Activated CD4-positive, alpha-beta T cell treated with anti-CD3 and anti-CD28 coated beads, Interleukin-2, amount 50 U/mL, for 4 hours (primary cell): Measurements from ENCODE around the gene CDKL1.
"Not testable (repeated sequence)": the region's sequence is repeated elsewhere in the genome, so short reads cannot be mapped to it uniquely, and the experiment has no call there.

Experiments used
- DNase-seq, 2 experiments: peaks; one replicate each; pipeline ENCODE4 v3.0.0-alpha.2; 2020

Gene CDKL1

GRCh38 chr14:50356283-50356682 is 40.4 kb downstream of the CDKL1 start:
- not testable (repeated sequence) for DNase-seq

DNA sequence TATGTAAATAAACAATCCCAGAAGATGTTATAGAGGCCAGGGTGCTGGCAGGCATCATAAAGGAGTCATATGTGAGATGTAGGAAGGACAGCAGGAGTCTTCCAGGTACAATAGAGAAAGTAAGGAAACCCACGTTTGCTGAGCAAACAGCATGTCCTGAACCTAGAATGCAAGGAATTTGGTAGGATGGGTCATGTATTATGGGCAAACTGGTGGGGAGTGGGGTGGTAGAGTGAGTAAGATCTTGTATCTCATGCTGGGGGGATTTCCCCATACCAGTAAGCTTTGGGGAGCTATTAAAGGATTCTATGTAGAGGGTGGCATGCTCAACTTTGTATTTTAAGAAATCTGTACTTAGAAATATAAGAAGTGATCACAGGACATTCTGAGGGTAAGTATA is 41.0 kb downstream of the CDKL1 start:
- DNase-seq = no peak

DNA sequence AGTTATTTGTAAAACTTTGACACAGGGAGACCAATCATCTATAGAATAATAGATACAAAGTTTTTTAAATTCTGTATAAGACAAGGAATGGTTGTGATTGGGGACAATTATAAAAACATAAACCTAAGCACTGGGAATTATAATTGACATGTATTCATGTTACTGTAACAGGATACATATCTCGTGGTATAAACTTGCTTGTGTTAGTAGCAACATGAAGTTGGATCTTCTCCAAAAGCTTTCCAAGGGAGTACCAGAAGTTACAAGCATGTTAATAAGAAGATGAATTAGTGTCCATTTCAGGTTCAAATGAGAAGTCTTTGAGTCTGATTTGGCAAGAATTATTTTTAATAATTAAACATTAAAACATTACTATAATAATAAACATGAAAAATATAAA is 42.2 kb downstream of the CDKL1 start:
- no peak for DNase-seq

DNA sequence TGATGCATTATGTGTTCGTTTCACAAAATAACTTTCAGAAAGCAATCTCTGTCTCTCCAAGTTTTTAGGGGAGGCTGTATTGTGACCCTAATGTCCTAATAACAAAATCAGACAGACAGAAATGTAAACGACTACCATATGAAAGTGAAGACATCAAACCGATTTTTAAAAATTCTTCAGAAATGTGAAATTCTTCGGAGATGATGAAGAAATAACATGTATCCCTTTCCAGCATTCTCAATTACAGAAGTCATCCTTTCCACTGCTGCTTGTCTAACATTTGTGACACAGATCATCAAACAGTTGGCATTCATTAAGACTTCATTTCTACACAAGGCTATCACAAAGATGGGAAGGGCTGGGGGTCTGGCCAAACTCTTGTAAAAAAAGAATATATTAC is 43.6 kb downstream of the CDKL1 start:
- no peak for DNase-seq

- no peak for DNase-seq
These were observed 44.1 kb downstream of the CDKL1 start for GRCh38 chr14:50352584-50352983.

- no peak for DNase-seq
These were observed 45.7 kb downstream of the CDKL1 start for GRCh38 chr14:50350975-50351374.

- no peak for DNase-seq
These were observed 47.7 kb downstream of the CDKL1 start for GRCh38 chr14:50348933-50349332.

DNA sequence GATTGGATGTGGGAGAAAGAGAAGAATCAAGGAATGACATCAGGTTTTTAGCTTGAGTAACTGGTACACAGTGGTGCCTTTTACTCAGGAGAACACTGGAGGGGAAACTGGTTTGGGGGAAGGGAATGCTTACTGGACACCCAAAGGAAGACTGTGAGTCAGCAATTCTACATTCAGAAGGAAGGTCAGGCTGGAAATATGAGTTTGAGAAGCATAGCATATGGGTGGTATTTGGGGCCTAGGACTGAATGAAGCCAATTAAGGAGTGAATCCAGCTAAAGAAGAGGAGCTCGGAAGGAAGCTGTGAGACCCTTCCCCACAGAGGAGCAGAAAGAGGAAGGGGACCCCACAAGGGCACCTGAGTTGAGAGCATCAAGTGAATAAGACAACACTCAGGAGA is 49.2 kb downstream of the CDKL1 start:
- no peak for DNase-seq

GRCh38 chr14:50345846-50346422 is 50.7 kb downstream of the CDKL1 start:
- no peak for DNase-seq

GRCh38 chr14:50344876-50345563 is 51.7 kb downstream of the CDKL1 start:
- no peak for DNase-seq

GRCh38 chr14:50344116-50344775 is 52.4 kb downstream of the CDKL1 start:
- peak; percentile 43 to 47 for DNase-seq

DNA sequence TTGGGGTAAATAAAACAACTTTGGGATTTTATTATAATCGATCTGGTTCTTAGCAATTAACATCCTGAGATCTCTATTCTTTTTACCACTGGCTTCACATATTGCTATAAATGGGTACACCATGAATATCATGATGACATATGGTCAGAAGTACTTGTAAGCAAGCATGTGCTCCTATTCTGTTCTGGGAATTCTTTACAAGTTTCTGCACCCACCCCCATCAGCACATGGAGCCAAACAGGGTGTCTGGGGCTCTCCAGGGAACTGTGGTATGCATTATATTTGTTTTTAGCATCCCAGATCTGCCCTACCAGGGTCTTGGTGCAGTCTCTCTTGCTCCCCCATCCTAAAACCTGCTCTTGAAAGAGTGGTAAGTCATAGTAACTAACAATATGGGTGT is 53.2 kb downstream of the CDKL1 start:
- DNase-seq = no peak

GRCh38 chr14:50342221-50343078 is 54.2 kb downstream of the CDKL1 start:
- DNase-seq = peak; percentile 10 to 13

DNA sequence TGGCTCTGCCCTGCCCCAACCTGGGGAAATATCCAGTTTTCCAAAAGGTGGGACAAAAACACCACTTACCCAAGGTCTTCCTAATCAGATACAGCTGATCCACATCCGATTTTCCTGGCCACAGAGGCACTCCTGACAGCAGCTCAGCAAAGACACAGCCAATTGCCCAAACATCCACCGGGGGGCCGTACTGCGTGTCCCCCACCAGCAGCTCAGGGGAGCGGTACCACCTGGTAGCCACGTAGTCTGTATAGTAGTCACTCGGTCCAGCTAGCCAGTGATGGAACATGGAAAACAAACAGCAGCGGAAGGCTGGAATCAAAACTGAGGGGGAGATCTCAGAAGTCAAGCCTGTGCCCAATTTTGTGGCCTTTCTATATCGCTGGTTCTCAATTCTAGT is 55.7 kb downstream of the CDKL1 start:
- DNase-seq = no peak

DNA sequence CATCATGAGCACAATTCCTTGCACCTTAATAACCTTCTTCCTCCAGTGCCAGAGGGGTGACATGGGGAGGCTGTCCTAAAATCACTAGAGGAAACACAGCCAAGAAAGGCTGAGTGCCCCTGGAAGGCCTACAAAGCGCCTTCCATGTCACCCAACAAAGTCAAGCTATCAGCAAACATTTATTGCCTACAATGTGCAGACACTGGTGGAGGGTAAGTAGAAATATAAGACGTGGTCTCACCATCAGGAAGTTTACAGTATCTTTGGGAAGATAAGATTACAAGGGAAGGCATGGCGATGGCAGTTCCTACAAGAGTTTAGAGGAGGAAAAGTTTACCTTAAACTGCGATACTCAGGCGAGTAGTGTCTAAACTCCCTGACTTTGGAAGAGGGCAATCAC is 56.6 kb downstream of the CDKL1 start:
- no peak for DNase-seq

GRCh38 chr14:50339178-50339804 is 57.4 kb downstream of the CDKL1 start:
- no peak for DNase-seq

DNA sequence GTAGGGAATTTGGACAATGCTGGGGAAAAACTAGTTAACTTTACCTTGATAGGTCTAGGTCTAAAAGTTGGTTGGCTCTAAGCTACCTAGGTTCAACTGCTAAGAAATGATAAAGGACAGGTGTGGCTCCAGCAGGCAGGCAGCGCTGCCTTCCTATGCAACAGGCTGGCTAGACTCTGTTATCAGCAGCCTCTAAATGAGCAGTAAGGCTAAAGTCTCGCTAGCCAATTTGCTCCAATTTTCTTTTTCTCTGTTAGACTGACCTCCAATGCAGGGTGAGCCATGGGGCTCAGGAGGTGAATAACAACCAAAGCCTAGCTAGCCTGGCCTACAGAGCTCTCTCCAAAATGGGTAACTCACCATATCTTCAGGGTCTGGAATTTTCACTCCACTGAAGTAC is 58.1 kb downstream of the CDKL1 start:
- DNase-seq = no peak

GRCh38 chr14:50335989-50336824 is 60.5 kb downstream of the CDKL1 start:
- no peak for DNase-seq

DNA sequence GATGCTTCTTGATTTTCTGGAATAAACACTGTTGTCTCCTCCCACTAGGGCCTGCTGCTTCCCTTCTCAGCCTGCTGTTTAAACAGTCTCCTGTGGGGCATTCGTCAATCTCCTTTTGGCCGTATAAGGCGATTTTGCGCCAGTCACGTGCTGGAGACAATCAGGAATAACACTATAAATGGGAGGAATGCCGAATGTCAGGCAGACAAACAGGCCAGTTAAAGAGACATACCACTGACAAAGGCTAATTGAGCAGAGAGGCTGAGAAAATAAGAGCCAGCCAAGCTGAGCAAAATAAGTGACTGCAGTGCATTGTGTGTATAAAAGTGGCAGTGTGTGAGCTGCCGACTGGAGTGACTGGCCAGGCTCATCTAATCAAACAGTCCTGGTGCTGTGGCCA is 61.3 kb downstream of the CDKL1 start:
- no peak for DNase-seq

GRCh38 chr14:50334211-50334610 is 62.5 kb downstream of the CDKL1 start:
- DNase-seq = no peak

DNA sequence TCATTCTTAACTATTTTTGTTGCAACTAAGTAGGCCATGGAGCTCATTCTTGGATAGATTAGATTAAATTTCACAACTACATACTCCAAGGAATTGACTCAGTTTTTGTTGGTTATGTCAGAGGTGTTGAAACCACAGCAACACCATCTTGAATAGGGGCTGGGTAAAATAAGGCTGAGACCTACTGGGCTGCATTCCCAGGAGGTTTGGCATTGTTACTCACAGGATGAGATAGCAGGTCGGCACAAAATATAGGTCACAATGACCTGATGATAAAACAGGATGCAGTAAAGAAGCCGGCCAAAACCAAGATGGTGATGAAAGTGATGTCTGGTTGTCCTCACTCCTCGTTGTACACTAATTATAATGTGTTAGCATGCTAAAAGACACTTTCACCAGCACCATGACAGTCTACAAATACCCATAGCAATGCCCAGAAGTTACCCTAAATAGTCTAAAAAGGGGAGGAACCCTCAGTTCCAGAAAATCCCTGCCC is 63.6 kb downstream of the CDKL1 start:
- no peak for DNase-seq

DNA sequence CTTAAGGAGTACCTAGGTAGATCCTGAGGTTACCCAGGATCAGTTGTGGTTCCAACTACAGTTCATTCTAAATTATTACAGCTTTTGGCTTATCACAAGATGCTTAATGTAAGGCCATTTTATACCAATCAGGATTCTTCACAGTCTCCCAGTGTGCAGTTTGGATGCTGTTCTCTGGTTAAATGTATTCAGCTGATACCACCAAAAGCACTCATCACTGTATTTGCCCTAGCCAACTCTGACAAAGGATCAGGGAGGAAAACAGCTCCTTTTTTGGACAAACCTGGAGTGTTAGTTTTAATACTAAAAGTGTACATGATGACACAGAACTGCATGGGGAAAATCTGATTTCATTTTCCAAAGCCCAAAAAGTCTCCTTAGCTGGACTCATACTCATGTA is 65.1 kb downstream of the CDKL1 start:
- no peak for DNase-seq
